Mammary epithelial cell (primary cell): ENCODE results near the gene ARID1B.

Experiments
- CTCF ChIP-seq, 2 donors: IDR thresholded peaks in 1 of 2; conservative IDR thresholded peaks in 1 of 2; 2 replicates each; pipeline ENCODE4 v1.5.1; 2011 to 2012; ENCODE audit warnings: inconsistent platforms in 2 of 2, low read length in 2 of 2, mild to moderate bottlenecking in 2 of 2, control low read depth in 1 of 2, low read depth in 1 of 2; ENCODE audit not compliant: insufficient read depth in 1 of 2; ENCODE audit errors: extremely low read depth in 1 of 2
- EZH2 ChIP-seq: IDR thresholded peaks from 2 replicates; pipeline ENCODE4 v1.6.1; 2012; ENCODE audit warnings: low read length, inconsistent platforms, borderline replicate concordance

GRCh38 chr6:156935000-156935399, 157.8 kb downstream of the ARID1B start:
- TF ChIP-seq CTCF (conservative IDR thresholded peaks at IDR 0.05 in 1 of 2, IDR thresholded peaks at IDR 0.05 in 1 of 2; ENCODE audit: extremely low read depth in 1 of 2, insufficient read depth in 1 of 2, low read depth in 1 of 2, low read length in 2 of 2) = no peak
- TF ChIP-seq EZH2 = no peak
